Measurements from ENCODE around the gene ATRNL1. TPM values are rescaled to one million over a fixed set of nuclear protein-coding genes. Genes with fewer than 3 reads are reported as not detected.

ATRNL1 gene
- polyA plus RNA-seq, 3 donors = not detected

DNA sequence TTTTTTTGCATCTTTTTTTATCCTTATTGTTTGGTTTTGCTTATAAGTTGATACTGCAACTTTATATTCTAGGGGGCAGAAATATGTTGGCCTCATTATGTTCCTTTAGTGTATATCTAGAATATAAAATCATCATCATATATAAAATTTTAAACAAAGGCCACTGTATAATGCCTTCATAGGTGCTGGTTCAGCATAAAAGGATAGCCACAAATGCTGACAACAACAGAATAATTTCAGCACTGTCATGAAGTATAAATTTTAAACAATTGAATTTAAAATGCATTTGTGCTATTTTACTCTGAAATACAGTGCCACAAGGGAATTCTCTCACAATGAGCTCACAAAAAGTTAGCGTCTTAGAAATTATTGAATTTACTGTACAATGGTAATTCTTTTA lies 285.9 kb downstream of the ATRNL1 start:
- no peak for DNase-seq
- no peaks in the 10 kb centered on the region for H3K27me3 ChIP-seq (ENCODE audit: control insufficient read depth in 2 of 2, insufficient read depth in 2 of 2, low read length in 2 of 2)
- H3K79me2 ChIP-seq (ENCODE audit: insufficient read depth, low read length) = no peaks in the 10 kb centered on the region
- Mint-ChIP-seq H3K27ac (no peak overlapping the region), H3K4me1 (no peaks in the 10 kb centered on the region), H3K27me3 (ENCODE audit: low read depth in 3 of 3) (no peaks in the 10 kb centered on the region), H3K36me3 (no peaks in the 10 kb centered on the region), H3K4me3 (no peak overlapping the region), H3K9me3 (peaks cover 0 to 2% (median 0%) of the 10 kb centered on the region in 7 donors)
- no peaks in the 10 kb centered on the region for H3K4me1 ChIP-seq (ENCODE audit: control insufficient read depth in 1 of 2, insufficient read depth in 2 of 2, low read length in 2 of 2)
- no peak overlapping the region for H3K27ac ChIP-seq (ENCODE audit: low read depth in 1 of 2, low read length in 2 of 2)
- no peaks in the 10 kb centered on the region for H3K36me3 ChIP-seq (replicated peaks in 1 of 2; ENCODE audit: control insufficient read depth in 1 of 2, insufficient read depth in 2 of 2, low read length in 2 of 2)
- H3K9me3 ChIP-seq (replicated peaks in 1 of 2; ENCODE audit: control insufficient read depth in 1 of 2, insufficient read depth in 1 of 2, low read length in 2 of 2) = no peaks in the 10 kb centered on the region
- no CpG with 5 or more reads among the region's 1 CpG for WGBS (ENCODE audit: insufficient coverage)
- no peak overlapping the region for H2AFZ ChIP-seq (ENCODE audit: insufficient read depth, low read depth, low read length, poor library complexity, severe bottlenecking)
- no peak overlapping the region for H3K4me2 ChIP-seq (replicated peaks; ENCODE audit: extremely low read depth, low read length, poor library complexity, severe bottlenecking)
- no peaks in the 10 kb centered on the region for H4K20me1 ChIP-seq (ENCODE audit: insufficient read depth, low read length)
- no peak overlapping the region for H3K4me3 ChIP-seq (replicated peaks in 1 of 3; ENCODE audit: low read depth in 2 of 3, low read length in 3 of 3)
- intact Hi-C loops (cut with micrococcal nuclease) = no loop called here
- no peak overlapping the region for H3K9ac ChIP-seq (ENCODE audit: insufficient read depth, low read length, poor library complexity, severe bottlenecking)
- TF ChIP-seq, protein P1, sequence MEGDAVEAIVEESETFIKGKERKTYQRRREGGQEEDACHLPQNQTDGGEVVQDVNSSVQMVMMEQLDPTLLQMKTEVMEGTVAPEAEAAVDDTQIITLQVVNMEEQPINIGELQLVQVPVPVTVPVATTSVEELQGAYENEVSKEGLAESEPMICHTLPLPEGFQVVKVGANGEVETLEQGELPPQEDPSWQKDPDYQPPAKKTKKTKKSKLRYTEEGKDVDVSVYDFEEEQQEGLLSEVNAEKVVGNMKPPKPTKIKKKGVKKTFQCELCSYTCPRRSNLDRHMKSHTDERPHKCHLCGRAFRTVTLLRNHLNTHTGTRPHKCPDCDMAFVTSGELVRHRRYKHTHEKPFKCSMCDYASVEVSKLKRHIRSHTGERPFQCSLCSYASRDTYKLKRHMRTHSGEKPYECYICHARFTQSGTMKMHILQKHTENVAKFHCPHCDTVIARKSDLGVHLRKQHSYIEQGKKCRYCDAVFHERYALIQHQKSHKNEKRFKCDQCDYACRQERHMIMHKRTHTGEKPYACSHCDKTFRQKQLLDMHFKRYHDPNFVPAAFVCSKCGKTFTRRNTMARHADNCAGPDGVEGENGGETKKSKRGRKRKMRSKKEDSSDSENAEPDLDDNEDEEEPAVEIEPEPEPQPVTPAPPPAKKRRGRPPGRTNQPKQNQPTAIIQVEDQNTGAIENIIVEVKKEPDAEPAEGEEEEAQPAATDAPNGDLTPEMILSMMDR (IDR thresholded peaks at IDR 0.05) = no peak

DNA sequence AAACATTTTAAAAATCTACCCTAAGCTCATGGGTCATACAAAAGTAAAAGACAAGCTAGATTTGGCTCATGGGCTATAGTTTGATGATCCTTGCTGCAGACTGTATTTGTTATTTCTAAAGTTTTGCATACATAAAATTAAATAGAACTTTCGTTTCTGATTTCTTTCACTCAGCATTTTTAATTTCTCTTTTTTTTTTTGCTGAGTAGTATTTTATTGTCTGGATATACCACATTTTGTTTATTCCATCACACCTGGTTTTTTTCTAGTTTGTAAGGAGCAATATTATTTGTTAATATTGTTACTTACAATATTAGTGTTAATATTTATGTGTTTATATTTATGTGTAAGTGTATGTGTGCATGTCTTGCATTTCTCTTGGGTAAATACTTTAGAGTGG lies 291.5 kb downstream of the ATRNL1 start:
- Histone ChIP-seq H3K9ac (ENCODE audit: insufficient read depth, low read length, poor library complexity, severe bottlenecking) (no peak overlapping the region), H3K27me3 (ENCODE audit: control insufficient read depth in 2 of 2, insufficient read depth in 2 of 2, low read length in 2 of 2) (no peaks in the 10 kb centered on the region), H3K79me2 (ENCODE audit: insufficient read depth, low read length) (no peaks in the 10 kb centered on the region), H3K4me2 (replicated peaks; ENCODE audit: extremely low read depth, low read length, poor library complexity, severe bottlenecking) (no peak overlapping the region), H3K27ac (ENCODE audit: low read depth in 1 of 2, low read length in 2 of 2) (no peak overlapping the region), H3K36me3 (replicated peaks in 1 of 2; ENCODE audit: control insufficient read depth in 1 of 2, insufficient read depth in 2 of 2, low read length in 2 of 2) (no peaks in the 10 kb centered on the region), H2AFZ (ENCODE audit: insufficient read depth, low read depth, low read length, poor library complexity, severe bottlenecking) (no peak overlapping the region), H3K9me3 (replicated peaks in 1 of 2; ENCODE audit: control insufficient read depth in 1 of 2, insufficient read depth in 1 of 2, low read length in 2 of 2) (no peaks in the 10 kb centered on the region), H3K4me3 (replicated peaks in 1 of 3; ENCODE audit: low read depth in 2 of 3, low read length in 3 of 3) (no peak overlapping the region), H3K4me1 (ENCODE audit: control insufficient read depth in 1 of 2, insufficient read depth in 2 of 2, low read length in 2 of 2) (no peaks in the 10 kb centered on the region), H4K20me1 (ENCODE audit: insufficient read depth, low read length) (no peaks in the 10 kb centered on the region)
- TF ChIP-seq, protein P1 (IDR thresholded peaks at IDR 0.05) = no peak
- Mint-ChIP-seq H3K36me3 (no peaks in the 10 kb centered on the region), H3K9me3 (peaks cover 0 to 2% (median 0%) of the 10 kb centered on the region in 7 donors), H3K27me3 (ENCODE audit: low read depth in 3 of 3) (no peaks in the 10 kb centered on the region), H3K4me3 (no peak overlapping the region), H3K4me1 (no peaks in the 10 kb centered on the region), H3K27ac (no peak overlapping the region)
- no peak for DNase-seq
- WGBS (ENCODE audit: insufficient coverage) = no CpG with 5 or more reads among the region's 1 CpG
- intact Hi-C loops (cut with micrococcal nuclease) = no loop called here

All from CD14-positive monocyte (primary cell).